ENCODE data around the gene TOR1B.

- TF ChIP-seq CTCF (IDR thresholded peaks at IDR 0.05; ENCODE audit: low read depth, low read length, missing input control) (no peak), MAX (IDR thresholded peaks at IDR 0.05) (no peak), FOXA1 (IDR thresholded peaks at IDR 0.05) (no peak)
Observed at GRCh38 chr9:129810788-129811187, 7.8 kb downstream of the TOR1B start.

All from liver (tissue), 2 donors.